Mammary epithelial cell (primary cell): Measurements from ENCODE around the gene FBXL15.

Experiments
- CTCF ChIP-seq, 2 donors: IDR thresholded peaks in 1 of 2; conservative IDR thresholded peaks in 1 of 2; 2 replicates each; pipeline ENCODE4 v1.5.1; 2011 to 2012; ENCODE audit warnings: inconsistent platforms in 2 of 2, low read length in 2 of 2, mild to moderate bottlenecking in 2 of 2, control low read depth in 1 of 2, low read depth in 1 of 2; ENCODE audit not compliant: insufficient read depth in 1 of 2; ENCODE audit errors: extremely low read depth in 1 of 2
- EZH2 ChIP-seq: IDR thresholded peaks from 2 replicates; pipeline ENCODE4 v1.6.1; 2012; ENCODE audit warnings: low read length, inconsistent platforms, borderline replicate concordance

GRCh38 chr10:102395400-102396316 lies 25.0 kb upstream of the FBXL15 start, which contains the start of gene NFKB2:
- TF ChIP-seq CTCF (conservative IDR thresholded peaks at IDR 0.05 in 1 of 2, IDR thresholded peaks at IDR 0.05 in 1 of 2; ENCODE audit: extremely low read depth in 1 of 2, insufficient read depth in 1 of 2, low read depth in 1 of 2, low read length in 2 of 2) (no peak), EZH2 (no peak)
